BE2C (cell line): ENCODE measurements around the gene ABR.

Experiments
- DNase-seq: peaks from one replicate; pipeline ENCODE4 v3.0.0-alpha.2; 2020
- H3K27me3 ChIP-seq: fragments of 250-450 bp; sonication (Bioruptor Pico); 2 replicates; pipeline ENCODE4 v1.5.1; 2020; ENCODE audit warnings: mild to moderate bottlenecking
- H3K36me3 ChIP-seq: fragments of 250-450 bp; sonication (Bioruptor Pico); 2 replicates; pipeline ENCODE4 v1.5.1; 2020; ENCODE audit warnings: mild to moderate bottlenecking
- H3K4me1 ChIP-seq: fragments of 250-450 bp; sonication (Bioruptor Pico); 2 replicates; pipeline ENCODE4 v1.5.1; 2020
- H3K4me3 ChIP-seq: 2 replicates; pipeline ENCODE4 v1.5.1; 2011; ENCODE audit warnings: low read depth, low read length
- H3K9me3 ChIP-seq: fragments of 250-450 bp; sonication (Bioruptor Pico); 2 replicates; pipeline ENCODE4 v1.5.1; 2020
- CTCF ChIP-seq: IDR thresholded peaks from 2 replicates; pipeline ENCODE4 v1.5.1; 2012; ENCODE audit warnings: mild to moderate bottlenecking, low read depth, low read length

Gene ABR

DNA sequence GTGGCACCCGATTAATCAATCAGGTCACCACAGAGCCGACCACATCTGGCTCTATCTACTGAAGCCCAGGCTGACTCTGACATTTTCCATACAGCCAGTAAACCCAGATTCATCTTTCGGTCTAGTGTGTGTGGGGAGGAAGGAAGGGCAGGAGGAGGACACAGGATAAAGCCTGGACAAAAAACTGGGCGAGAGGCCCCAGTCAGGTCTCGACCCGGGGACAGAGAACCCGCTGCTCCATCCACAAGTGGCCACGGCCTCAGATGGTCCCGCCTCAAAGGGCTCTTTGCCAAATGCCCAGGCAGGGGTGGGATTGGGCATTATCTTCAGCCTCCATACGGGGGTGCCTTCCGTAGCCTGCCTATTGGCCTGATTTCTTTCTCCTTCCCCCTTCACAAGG is 7.8 kb downstream of the ABR start:
- Histone ChIP-seq H3K27me3 (no peaks in the 10 kb centered on the region), H3K9me3 (no peaks in the 10 kb centered on the region), H3K4me1 (no peaks in the 10 kb centered on the region), H3K4me3 (no peak overlapping the region), H3K36me3 (no peaks in the 10 kb centered on the region)
- DNase-seq = no peak
- TF ChIP-seq CTCF = no peak

DNA sequence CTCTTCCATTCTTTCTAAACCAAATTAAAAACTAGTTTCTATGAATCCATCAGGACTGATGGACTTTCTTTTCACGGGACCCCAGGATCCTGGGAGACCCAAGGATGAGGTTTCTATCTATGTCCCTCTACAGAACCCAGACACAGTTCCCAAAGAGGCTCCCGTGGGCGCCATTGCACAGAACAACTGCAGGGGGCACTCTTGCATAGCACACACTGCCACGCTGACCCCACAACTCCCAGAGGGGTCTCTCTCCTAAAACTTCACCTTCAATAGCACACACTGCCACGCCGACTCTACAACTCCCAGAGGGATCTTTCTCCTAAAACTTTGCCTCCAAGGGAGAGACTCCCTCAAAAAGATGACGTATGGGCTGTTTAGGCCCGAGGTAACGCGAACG is 9.0 kb downstream of the ABR start:
- H3K4me1 ChIP-seq = no peaks in the 10 kb centered on the region
- H3K4me3 ChIP-seq = no peak overlapping the region
- no peaks in the 10 kb centered on the region for H3K9me3 ChIP-seq
- no peaks in the 10 kb centered on the region for H3K36me3 ChIP-seq
- no peak for DNase-seq
- 0 out of 2 replicates have a peak, but pooled peaks have one; percentile 26 for TF ChIP-seq CTCF
- no peaks in the 10 kb centered on the region for H3K27me3 ChIP-seq

DNA sequence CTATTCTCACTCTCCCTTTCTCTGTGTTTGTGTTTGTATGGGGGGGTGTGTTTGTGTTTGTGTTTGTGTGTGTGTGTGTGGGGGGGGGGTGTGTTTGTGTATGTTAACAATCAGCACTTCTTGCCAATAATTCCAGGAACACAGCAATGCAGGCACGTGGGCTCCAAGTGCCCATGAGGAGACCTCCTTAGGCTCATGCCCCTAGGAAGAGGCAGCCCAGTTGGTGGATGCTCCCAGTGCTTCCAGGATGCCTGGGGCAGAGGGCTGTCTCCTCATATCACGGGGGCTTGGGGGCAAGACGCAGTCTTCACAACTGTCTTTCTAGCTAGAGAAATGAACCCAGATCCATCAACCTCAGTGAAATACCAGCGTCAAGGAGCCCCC is 9.9 kb downstream of the ABR start:
- H3K9me3 ChIP-seq = no peaks in the 10 kb centered on the region
- H3K27me3 ChIP-seq = peaks cover 7% of the 10 kb centered on the region
- no peaks in the 10 kb centered on the region for H3K4me1 ChIP-seq
- no peaks in the 10 kb centered on the region for H3K36me3 ChIP-seq
- no peak for TF ChIP-seq CTCF
- DNase-seq = no peak
- no peak overlapping the region for H3K4me3 ChIP-seq

- no peak for TF ChIP-seq CTCF
- Histone ChIP-seq H3K27me3 (peaks cover 12% of the 10 kb centered on the region), H3K4me3 (no peak overlapping the region), H3K4me1 (no peaks in the 10 kb centered on the region), H3K36me3 (no peaks in the 10 kb centered on the region), H3K9me3 (no peaks in the 10 kb centered on the region)
- DNase-seq = no peak
Measured at GRCh38 chr17:1169221-1169928, 10.4 kb downstream of the ABR start.

- peaks cover 12% of the 10 kb centered on the region for H3K27me3 ChIP-seq
- no peak for TF ChIP-seq CTCF
- no peak overlapping the region for H3K4me3 ChIP-seq
- no peak for DNase-seq
- H3K36me3 ChIP-seq = no peaks in the 10 kb centered on the region
- H3K9me3 ChIP-seq = no peaks in the 10 kb centered on the region
- H3K4me1 ChIP-seq = no peaks in the 10 kb centered on the region
Measured at GRCh38 chr17:1168533-1169220, 11.1 kb downstream of the ABR start.

DNA sequence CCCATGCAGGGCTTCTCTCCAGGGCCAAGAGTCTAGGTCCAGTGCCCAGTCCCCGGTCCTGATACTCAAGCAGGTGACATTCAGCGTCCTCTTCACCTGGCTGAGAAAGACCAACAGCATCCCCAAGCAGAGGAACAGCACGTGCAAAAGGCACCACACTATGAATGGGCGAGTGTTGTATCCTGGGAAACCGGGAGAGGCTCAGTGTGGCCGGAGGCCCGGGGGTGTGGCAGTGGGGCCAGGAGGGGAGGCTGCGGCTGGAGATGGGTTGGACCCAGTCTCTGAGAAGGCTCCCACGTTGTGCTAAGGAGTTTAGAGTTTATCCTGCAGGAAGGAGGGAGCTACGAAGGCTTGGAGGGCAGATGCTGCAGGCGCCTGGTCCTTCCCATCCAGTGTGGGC is 13.5 kb downstream of the ABR start:
- Histone ChIP-seq H3K4me1 (no peaks in the 10 kb centered on the region), H3K27me3 (peaks cover 17% of the 10 kb centered on the region), H3K36me3 (no peaks in the 10 kb centered on the region), H3K9me3 (no peaks in the 10 kb centered on the region), H3K4me3 (no peak overlapping the region)
- no peak for TF ChIP-seq CTCF
- DNase-seq = no peak
